ENCODE results near the gene GPS1.

The GPS1 gene

DNA sequence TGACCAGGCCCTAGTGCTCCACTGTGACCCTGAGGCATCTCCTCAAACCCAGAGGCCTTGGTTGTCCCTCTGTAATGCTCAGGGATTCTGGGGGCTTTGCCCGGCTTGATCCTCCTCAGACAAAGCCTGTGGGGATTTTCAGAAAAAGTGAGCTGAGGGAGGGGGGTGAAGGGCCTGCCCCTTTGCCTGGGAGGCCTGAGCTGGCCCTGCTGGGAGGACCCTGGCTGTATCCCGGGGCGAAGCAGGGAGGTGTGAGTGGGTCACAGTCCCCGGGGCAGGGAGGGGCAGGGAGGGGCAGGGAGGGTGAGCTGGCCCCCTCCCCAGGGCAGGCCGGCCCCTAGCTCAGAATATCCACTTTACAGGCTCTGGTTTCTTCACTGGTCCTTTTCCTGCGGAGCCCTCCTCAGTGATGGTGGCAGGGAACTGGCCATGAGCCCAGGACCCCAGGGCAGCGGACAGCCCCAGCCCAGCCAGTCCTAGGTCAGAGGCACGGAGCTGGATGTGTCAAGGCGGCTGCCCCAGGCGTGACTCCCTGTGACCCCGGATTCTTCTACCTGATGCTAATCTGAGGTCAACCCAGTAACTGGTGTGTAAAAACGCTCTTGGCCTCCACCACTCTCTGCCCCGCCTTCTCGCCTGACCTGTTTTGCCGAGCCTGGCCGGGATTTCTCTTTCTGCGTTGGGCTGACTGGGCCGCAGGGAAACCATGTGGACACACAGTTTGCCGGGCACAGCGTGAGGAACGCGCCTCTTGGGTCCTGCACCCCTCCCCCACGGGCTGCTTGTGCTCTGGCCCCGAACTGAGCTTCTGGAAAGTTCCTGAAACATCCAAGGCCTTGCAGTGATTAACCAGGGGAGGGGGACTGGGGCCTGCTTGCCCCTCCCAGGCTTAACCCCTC, 52.1 kb downstream of the GPS1 start:
- no peak for DNase-seq (ENCODE audit: low read depth)

DNA sequence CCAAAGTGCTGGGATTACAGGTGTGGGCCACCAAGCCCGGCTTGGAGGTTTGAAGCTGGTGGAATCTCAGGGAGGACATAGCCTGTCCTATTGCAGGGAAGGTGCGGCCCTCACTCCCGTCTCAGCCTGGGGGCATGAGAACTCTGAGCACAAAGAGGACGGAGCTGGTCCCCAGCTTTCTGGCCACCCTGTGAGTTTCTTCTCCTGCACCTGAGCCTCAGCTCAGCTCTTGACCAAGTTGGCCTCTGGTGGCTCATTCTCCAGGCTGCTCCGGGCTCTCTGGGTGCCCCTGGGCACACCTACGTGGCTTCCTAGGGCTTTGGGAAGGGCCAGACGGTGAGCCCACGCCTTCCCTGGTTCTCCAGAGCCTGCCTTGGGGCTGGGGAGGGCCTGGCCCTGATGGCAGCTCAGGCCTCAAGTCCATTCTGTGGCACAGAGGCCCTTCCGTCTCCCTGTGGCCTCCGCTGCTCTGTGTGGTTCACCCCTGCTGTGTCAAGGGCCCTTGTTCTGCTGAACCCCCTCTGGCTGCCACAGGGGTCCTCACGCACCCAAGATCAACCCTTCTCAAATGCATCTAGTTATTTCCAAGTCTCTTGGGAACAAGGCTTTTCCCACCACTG, 53.2 kb downstream of the GPS1 start:
- DNase-seq (ENCODE audit: low read depth): no peak

DNA sequence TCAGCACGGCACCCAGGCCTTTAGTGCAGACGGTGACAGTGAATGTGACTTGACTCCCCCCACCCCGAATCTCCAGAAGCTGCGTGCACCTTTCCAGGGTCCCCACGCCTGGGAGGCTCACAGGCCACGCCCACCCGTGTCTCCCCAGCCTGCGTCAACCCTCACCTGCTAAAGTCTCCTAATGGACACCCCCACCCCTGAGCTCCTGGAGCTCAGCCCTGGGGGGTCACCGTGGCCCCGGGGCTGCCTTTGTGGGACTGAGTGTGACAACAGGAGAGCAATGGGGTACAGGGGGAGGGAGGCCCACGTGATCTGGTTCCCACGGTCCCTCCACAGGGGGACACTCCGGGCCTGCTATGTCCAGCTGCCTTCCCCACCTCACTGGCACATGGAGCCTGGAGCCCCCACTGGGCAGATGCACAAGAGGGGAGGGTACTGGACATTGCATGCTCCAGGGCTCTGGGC, 53.8 kb downstream of the GPS1 start:
- no peak for DNase-seq (ENCODE audit: low read depth)

DNA sequence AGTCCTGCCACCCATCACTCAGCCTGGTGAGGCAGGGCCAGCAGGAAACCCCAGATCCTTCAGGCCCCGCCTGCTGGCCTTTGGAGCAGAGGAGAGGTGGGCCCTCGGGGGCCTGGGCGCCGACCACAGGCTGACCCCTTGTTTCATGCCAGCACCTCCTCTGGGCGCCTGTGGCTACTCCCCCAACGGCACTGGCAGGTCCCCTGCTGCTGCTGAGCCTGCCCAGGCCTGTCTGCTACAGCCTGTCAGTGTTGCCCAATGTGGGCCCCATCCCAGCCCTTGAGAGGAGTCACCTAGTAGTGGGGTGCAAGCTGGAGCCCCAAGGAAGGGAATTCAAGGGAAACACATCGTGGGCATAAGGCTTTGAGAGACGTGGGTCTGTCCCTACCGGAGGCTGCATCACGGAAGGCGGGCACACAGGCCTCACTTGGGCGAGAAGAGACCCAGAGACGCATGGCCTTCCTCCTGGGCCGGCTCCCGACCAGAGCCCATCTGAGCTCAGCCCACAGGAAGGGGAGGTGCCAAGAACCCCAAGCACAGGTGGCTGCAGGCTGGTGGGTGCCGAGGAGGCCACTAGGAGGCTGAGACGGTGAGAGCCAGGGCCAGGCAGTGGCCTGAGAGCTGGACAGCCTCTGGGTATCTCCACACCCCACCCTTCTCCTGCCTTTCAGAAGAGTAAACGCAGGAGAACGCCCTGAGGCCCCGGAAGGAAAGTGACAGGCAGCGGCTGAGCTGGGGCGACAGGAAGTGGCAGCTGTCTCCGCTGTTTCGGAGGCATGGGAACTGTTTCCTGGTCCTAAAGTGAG, 54.4 kb downstream of the GPS1 start:
- DNase-seq (ENCODE audit: low read depth): peak; percentile 51

DNA sequence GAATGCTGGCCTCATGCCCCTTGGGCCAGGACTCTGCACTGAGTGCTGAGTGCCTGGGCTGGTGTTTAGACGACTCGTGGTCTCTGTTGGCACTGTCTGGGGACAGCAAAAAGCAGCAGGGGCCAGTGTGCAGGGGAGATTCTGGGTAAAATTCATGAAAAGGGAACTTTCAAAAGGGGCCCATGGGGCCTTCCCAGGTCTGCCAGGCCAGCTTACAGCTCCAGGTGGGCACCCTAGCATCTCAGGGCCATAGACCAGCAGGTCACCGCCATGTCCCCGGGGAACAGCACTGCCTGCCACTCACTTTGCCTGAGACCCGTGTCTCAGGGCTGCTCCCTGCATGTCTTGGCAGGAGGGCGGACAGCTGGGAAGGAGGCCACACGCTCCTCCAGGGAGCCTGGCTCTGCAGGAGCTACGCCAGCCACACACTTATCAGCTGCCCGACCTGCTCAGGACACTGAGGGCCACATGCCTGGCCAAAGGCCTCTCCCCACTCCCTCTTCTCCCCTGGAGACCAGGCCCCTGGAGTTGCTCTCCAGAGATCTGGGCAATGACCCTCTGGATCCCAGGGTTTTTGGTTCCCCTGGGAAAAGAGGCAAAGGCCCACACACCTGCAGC, 55.1 kb downstream of the GPS1 start:
- DNase-seq (ENCODE audit: low read depth): no peak
